Measurements from ENCODE around the gene MPI.
A peak's percentile ranks its signal among the peaks of the same experiment; 100 is the strongest.

MPI gene

DNA sequence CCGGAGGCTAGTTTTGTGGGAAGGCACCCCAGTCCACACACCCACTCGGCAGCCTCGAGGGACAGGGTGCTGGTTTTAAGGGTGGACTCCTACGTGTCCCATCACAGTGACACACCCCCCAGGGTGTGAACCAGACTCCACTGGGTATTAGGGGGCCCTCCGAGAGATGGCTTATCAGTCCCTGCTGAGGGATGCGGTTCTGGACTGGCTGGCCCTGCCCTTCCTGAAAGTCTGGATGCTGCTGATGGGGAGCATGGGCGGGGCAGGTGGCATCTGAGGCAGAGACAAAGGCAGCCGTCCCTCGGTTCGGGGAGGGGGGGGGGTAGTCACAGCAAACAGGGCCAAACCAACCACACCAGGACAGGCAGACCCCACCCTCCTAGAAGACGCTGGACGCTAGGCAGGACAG is 45.9 kb upstream of the MPI start:
- no peak for DNase-seq (ENCODE audit: low spot score)
- TF ChIP-seq, protein P1, sequence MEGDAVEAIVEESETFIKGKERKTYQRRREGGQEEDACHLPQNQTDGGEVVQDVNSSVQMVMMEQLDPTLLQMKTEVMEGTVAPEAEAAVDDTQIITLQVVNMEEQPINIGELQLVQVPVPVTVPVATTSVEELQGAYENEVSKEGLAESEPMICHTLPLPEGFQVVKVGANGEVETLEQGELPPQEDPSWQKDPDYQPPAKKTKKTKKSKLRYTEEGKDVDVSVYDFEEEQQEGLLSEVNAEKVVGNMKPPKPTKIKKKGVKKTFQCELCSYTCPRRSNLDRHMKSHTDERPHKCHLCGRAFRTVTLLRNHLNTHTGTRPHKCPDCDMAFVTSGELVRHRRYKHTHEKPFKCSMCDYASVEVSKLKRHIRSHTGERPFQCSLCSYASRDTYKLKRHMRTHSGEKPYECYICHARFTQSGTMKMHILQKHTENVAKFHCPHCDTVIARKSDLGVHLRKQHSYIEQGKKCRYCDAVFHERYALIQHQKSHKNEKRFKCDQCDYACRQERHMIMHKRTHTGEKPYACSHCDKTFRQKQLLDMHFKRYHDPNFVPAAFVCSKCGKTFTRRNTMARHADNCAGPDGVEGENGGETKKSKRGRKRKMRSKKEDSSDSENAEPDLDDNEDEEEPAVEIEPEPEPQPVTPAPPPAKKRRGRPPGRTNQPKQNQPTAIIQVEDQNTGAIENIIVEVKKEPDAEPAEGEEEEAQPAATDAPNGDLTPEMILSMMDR (IDR thresholded peaks at IDR 0.05; ENCODE audit: extremely low read depth, insufficient read depth, missing control alignments) = no peak
- in situ Hi-C loops (cut with MboI; ENCODE audit: low pct_unique_long_range_greater_than_20kb, low sequenced_read_pairs, unreplicated experiment) = no loop called here

DNA sequence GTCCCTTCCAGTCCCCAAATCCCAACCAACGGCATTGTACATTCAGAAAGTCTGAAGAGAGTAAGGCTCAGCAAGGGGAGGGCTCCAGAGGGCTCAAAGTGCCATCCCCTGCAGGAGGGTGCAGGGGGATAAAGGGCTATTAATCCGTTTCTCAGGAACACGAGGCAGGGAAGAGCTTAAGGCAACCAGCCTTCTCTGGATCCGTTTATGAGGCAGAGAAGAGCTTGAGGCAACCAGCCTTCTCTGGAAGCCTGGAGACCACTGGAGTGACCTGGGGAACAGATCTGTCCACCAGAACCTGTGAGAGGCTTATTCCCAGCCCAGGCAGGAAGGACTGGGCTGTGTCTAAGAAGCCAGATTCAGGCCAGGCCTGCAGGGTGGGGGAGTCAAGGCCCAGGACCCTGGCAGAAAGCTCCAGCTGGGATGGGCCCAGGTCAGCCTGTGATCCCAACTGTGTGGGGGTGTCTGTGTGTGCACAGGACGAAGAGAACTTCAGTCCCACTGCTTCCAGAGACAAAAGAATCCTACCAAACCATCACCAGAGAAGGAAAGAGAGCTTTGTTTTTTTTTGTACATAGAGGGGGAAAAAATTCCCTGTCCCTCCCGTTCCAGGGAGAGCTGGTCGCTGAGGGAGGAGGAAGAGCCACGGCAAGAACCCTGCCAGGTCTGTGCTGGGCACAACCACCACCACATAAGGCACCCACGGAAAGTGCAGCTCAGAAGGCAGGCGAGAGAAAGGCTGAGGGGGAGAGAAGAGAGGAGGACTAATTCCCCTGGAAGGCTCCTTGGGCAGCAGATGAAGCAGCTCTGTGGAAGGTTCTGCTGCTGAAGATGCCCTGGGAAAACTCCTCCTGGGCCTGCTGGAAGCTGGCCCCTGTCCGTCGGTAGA is 45.3 kb upstream of the MPI start:
- DNase-seq (ENCODE audit: low spot score) = no peak
- in situ Hi-C loops (cut with MboI; ENCODE audit: low pct_unique_long_range_greater_than_20kb, low sequenced_read_pairs, unreplicated experiment) = no loop called here
- TF ChIP-seq, protein P1 (IDR thresholded peaks at IDR 0.05; ENCODE audit: extremely low read depth, insufficient read depth, missing control alignments) = peak; percentile 18

DNA sequence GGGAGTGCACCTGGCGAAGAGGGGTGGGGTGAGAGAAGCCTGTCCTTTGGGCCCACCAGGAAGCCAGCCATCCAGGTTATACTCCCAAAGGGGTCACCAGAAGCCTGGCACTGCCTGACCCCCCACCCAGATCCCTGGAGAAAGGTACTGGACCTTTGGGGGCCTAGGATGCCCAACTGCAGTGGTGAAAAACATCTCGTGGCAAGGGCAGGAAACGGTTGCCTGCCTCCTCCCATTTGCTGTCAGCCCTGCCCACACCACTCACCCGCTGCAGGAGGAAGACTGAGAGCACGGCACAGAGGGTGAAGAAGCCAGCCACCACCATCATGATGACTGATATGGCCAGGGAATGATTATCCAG is 44.7 kb upstream of the MPI start:
- DNase-seq (ENCODE audit: low spot score) = peak; percentile 16
- in situ Hi-C loops (cut with MboI; ENCODE audit: low pct_unique_long_range_greater_than_20kb, low sequenced_read_pairs, unreplicated experiment) = no loop called here
- TF ChIP-seq, protein P1 (IDR thresholded peaks at IDR 0.05; ENCODE audit: extremely low read depth, insufficient read depth, missing control alignments) = no peak

DNA sequence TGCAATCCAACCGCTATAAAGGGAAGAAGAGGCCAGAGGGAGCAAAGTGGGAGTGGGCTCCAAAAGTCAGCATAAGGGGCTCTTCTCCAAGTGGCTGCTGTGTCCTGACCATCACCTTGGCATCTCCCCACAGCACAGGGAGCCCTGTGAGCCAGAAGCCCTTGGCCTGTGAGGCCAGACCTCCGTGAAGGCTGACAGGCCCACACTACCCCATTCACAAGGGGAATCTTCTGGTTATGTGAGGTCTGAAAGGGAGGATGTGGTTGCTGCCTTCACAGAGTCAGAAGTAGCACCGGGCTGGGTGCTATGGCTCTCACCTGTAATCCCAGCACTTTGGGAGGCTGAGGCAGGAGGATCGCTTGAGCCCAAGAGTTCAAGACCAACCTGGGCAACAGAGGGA is 44.3 kb upstream of the MPI start:
- in situ Hi-C loops (cut with MboI; ENCODE audit: low pct_unique_long_range_greater_than_20kb, low sequenced_read_pairs, unreplicated experiment) = no loop called here
- DNase-seq (ENCODE audit: low spot score) = peak; percentile 16
- TF ChIP-seq, protein P1 (IDR thresholded peaks at IDR 0.05; ENCODE audit: extremely low read depth, insufficient read depth, missing control alignments) = no peak

DNA sequence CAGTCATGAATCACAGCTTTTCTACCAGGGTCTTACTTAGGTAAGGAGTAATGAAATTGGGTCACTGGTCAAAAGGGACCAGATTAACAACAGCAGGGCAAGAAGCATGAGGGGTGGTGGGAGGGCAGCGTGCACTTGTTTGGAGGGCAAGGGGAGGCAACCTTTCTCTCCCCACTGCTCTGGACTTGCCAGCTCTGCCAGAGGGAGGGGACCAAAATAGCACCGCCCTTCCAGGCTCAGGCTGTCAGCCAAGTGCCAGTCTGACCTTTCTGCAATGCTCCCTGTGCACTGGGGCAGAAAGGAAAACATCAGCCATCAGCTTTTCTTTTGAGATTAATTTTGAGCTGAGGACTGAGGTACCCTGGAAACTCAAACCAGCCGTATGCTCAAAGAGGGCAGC is 42.4 kb upstream of the MPI start:
- DNase-seq (ENCODE audit: low spot score) = no peak
- TF ChIP-seq, protein P1 (IDR thresholded peaks at IDR 0.05; ENCODE audit: extremely low read depth, insufficient read depth, missing control alignments) = no peak
- in situ Hi-C loops (cut with MboI; ENCODE audit: low pct_unique_long_range_greater_than_20kb, low sequenced_read_pairs, unreplicated experiment) = no loop called here

DNA sequence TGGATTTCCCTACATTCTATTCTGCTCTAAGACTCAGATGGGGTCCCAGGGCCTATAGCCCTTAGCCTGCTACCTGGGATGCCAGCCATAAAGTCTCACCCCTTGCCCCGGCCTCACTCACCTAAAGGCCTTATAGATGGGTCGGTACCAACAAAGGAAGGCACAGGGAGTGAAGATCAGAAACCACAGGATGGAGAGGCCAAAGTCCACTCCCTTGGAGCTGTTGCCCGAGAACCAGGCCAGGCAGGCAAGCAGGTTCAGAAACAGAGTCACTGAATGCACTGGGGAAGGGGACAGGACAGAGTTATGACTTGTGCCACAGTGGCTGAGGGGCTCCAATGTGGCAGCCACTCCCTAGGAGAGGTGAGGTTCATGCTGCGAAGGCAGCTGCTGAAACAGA is 39.4 kb upstream of the MPI start:
- no peak for DNase-seq (ENCODE audit: low spot score)
- TF ChIP-seq, protein P1 (IDR thresholded peaks at IDR 0.05; ENCODE audit: extremely low read depth, insufficient read depth, missing control alignments) = no peak
- in situ Hi-C loops (cut with MboI; ENCODE audit: low pct_unique_long_range_greater_than_20kb, low sequenced_read_pairs, unreplicated experiment) = no loop called here

All from GM13977 (cell line).